Erythroblast (primary cell): ENCODE data around the gene KRTAP4-7.
"Not testable (repeated sequence)": the region's sequence is repeated elsewhere in the genome, so short reads cannot be mapped to it uniquely, and the experiment has no call there.

Source experiments
- DNase-seq, 2 experiments: peaks; one replicate each; lab custom pipeline; 2025; lab: John Stamatoyannopoulos, UW
- GATA1 ChIP-seq: IDR thresholded peaks from 2 replicates; pipeline ENCODE4 v1.6.1; 2011; ENCODE audit warnings: low read depth, mild to moderate bottlenecking, control low read depth, low read length, moderate library complexity
- POLR2A ChIP-seq: IDR thresholded peaks from 2 replicates; pipeline ENCODE4 v1.6.1; 2011; ENCODE audit warnings: mild to moderate bottlenecking, low read length

Gene KRTAP4-7

DNA sequence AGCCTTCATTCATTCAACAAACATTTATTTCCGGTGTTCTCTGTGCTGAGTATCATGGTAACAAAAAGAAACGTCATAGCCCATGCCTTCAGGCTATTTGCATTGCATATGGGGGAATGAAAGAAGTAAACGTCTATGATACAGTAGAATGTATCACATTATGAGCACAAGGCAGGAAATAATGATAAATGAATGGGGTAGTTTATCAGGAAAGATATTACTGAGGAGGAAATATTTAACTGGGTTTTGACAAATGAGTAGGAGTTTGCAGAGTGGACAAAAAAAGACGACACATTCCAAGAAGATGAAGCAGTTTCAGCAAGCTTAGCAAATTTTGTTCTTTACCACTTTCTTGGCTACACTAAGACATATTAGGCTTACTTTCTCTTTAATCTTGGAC is 1.3 kb upstream of the KRTAP4-7 start:
- TF ChIP-seq GATA1, result no peak
- TF ChIP-seq POLR2A, result no peak
- no peak for DNase-seq

DNA sequence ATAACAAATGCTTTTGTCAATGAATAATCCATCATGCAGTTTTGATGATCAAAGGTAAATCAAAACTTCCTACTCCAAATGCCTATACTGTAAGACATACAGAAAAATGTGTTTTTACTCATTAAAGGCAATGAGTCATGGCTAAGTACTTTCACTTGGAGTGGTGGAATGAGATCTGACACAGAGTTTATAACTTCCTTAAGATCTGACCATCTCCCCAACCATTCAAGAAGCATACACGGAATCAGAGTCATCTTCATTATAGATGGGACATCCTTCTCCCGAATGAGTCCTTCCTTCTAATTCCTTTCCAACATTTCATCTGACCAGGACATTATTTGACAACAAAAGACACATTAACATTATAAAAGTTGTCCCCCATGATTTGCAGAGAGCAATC is 523 bp upstream of the KRTAP4-7 start:
- not testable (repeated sequence) for DNase-seq

DNA sequence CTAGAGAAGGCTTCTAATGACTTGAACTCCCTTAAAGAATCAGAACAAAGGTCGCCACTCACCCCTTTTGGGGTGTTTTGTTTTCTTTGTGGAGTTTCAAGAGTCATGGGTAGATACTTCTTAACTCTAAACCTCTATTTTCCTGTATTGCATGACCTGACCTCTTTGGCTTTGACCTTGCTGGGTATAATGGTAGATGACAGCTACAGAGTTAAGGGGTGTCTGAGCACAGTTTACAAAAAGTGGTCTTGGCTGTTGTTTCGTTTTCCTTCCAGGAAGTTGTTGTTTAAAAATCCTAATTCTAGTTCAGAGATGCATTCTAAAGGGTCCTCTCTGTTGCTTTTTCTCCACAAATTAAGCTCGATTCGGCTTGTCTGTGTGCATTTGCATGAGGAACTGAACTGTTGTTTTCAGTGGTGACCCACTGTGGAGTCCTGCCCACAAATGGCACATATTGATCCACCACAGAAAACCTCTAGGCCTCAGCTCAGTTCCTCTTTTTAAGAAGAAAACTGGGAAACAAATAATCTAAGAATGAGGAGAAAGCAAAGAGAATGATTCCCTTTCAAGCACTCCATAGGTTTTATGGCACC is 4.9 kb downstream of the KRTAP4-7 start:
- not testable (repeated sequence) for DNase-seq

DNA sequence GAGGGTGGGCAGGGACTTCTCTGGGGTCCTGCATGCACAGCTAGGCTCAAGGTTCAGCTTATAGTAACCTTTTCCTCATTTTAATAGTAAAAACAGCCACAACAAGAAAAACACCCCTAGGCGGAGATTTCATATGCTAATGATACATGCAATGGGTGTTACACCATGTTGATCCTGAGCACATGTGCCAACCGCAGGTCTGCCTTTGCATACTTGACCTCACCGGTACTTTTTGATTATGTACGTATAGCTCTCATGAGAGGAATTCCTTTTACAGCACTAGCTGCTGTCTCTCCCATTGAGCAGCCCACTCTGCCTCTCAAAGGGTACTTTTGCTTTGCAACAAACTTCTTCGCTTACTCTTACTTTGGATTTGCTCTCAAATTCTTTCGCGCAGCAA is 12.1 kb downstream of the KRTAP4-7 start:
- TF ChIP-seq GATA1, result no peak
- TF ChIP-seq POLR2A, result no peak
- DNase-seq, result no peak

DNA sequence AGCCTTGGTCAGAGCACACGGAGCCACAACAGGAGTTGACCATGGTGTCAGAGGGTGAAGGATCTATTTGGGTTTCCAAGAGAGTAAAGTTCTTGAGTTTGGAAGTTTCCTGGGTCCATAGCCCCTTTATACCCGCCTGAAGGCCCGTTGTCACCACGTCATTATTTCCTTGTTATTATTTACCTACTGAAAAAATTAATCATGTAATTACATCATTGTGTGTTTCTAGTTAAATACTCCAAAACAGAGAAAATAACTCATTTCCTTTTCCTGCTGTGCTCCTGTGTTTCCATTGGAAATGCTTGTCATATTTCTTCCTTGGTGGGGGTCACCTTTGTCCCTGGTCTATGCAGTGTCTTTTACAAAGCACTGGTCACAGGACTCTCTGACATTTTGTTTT is 14.1 kb downstream of the KRTAP4-7 start, which contains the start of gene KRTAP4-8:
KRTAP4-8 (minus strand) TSS at position 101 of the 400 bp plus-strand sequence; CDS start at position 43, 58 bp downstream.
- no peak for DNase-seq
- TF ChIP-seq GATA1, result no peak
- no peak for TF ChIP-seq POLR2A

DNA sequence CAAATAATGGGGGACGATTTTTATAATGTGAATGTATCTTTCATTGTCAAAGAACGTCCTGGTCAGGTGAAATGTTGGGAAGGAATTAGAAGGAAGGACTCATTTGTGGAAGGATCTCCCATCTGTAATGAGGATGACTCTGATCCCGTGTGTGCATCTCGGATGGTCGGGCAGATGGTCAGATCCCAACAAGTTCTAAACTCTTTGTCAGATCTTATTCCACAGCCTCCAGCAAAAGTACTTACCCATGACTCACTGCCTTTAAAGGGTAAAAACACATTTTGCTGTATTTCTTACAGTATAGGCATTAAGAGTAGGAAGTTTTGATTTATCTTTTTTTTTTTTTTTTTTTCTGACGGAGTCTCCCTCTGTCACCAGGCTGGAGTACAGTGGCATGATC is 14.5 kb downstream of the KRTAP4-7 start:
- TF ChIP-seq POLR2A (no peak), GATA1 (no peak)
- DNase-seq, result no peak

DNA sequence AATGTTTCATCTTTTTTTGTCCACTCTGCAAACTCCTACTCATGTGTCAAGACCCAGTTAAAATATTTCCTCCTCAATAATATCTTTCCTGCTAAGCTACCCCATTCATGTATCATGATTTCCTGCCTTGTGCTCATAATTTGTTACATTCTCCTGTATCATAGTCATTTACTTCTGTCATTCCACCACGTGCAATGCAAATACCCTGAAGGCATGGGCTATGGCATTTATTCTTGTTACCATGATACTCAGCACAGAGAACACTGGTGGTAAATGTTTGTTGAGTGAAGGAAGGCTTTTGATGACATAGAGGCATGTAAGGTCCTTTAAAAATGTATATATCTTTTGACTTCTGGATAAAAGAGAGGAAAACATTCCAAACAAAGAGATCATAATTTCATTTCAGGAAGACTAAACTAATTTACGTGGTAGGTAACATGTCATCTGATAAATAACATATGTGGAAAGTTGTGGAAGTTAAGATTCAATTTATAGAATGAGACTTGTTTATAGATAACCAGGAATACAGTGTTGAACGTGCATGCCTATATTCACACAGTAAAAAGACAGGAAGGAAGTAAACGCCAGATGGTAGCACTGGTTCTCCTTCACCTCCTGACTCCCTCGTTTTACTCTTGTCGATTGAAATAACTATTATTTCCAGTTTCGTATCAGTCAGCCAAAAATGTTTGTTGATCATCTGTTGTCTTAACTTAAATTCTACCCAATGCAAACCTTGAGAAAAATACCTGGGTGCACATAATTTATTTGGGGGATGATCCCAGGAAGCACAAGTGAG is 15.9 kb downstream of the KRTAP4-7 start:
- not testable (repeated sequence) for DNase-seq

DNA sequence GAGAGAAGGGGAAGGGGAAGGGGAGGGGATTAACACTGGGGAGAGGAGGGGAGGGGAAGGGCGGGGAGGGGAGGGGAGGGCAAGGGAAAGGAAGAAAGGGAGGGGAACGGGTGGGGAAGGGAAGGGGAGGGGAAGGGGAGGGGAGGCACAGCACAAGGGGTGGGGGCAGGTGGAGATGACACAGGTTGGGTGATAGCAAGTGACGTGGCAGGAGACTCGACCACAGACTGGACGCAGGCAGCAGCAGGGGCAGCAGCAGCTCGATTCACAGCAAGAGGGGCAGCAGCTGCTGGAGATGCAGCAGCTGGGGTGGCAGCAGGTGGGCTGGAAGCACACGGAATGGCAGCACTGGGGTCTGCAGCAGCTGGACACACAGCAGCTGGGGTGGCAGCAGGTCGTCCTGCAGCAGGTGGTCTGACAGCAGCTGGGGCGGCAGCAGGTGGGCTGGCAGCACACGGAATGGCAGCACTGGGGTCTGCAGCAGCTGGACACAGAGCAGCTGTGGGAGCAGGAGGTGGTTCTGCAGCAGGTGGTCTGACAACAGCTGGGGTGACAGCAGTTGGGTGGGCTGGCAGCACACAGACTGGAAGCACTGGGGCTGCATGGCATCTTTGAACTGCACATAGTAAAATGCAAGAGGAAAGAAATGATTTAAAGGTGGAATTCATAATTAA is 17.8 kb downstream of the KRTAP4-7 start, which contains the start of gene KRTAP4-16:
KRTAP4-16 (minus strand) TSS at position 624 of the 674 bp plus-strand sequence; CDS start at position 624, 0 bp downstream.
- TF ChIP-seq POLR2A (no peak), GATA1 (no peak)
- DNase-seq, result no peak

DNA sequence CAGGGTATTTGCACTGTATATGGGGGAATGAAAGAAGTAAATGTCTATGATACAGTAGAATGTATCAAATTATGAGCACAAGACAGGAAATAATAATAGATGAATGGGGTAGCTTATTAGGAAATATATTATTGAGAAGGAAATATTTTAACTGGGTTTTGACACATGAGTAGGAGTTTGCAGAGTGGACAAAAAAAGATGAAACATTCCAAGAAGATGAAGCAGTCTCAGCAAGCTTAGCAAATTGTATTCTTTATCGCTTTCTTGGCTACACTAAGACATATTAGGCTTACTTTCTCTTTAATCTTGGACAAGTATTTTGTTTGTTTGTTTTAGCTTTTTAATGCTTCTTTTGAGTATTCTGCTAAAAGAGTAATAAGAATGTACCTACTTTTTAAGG is 19.9 kb downstream of the KRTAP4-7 start:
- no peak for DNase-seq
- no peak for TF ChIP-seq GATA1
- TF ChIP-seq POLR2A, result no peak

DNA sequence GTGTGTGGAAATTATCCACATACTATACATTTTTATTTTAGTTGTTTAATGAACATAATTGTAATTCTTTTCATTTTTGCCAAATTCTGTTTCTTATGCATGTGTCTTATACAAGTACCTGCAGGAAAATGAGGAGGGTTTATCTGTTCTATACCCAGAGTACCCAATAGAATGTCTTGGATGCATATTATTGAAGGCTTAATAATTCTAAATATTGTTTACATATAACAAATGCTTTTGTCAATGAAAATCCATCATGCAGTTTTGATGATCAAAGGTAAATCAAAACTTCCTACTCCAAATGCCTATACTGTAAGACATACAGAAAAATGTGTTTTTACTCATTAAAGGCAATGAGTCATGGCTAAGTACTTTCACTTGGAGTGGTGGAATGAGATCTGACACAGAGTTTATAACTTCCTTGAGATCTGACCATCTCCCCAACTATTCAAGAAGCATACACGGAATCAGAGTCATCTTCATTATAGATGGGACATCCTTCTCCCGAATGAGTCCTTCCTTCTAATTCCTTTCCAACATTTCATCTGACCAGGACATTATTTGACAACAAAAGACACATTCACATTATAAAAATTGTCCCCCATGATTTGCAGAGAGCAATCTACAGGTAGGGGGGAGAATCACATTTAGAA is 20.6 kb downstream of the KRTAP4-7 start:
- DNase-seq, result not testable (repeated sequence)

DNA sequence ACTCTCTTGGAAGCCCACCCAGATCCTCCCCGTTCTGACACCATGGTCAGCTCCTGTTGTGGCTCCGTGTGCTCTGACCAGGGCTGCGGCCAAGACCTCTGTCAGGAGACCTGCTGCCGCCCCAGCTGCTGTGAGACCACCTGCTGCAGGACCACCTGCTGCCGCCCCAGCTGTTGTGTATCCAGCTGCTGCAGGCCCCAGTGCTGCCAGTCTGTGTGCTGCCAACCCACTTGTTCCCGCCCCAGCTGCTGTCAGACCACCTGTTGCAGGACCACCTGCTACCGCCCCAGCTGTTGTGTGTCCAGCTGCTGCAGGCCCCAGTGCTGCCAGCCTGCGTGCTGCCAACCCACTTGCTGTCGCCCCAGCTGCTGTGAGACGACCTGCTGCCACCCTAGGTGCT is 21.4 kb downstream of the KRTAP4-7 start, which contains the start of gene KRTAP4-9:
KRTAP4-9 (plus strand) TSS at position 43 of the 400 bp plus-strand sequence; CDS start at position 43, 0 bp downstream.
- not testable (repeated sequence) for DNase-seq

DNA sequence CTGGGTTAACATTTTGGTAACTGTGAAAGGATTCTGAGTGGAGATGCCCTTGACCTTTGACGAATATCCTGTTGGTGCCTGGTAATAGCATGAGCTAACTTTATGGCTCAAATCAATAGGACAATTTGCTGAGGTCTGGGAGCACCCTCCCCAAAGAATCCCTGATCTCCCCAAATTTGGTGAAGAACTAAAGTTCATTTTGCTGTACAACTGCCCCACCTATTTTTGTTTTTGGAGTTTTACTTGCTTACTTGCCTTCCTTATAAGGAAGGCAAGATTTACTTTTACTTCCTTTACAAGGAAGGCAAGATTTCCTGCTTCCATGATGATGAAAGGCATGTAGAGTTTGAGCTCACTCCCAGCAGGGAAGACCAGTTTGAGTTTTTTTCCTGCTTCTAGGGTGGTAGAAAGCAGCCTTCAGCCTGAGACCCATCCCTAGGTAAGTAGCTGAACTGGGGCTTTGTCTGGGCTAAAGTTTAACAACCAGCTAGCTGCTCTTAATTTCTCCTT is 24.0 kb downstream of the KRTAP4-7 start:
- DNase-seq, result no peak
- TF ChIP-seq POLR2A (no peak), GATA1 (no peak)

DNA sequence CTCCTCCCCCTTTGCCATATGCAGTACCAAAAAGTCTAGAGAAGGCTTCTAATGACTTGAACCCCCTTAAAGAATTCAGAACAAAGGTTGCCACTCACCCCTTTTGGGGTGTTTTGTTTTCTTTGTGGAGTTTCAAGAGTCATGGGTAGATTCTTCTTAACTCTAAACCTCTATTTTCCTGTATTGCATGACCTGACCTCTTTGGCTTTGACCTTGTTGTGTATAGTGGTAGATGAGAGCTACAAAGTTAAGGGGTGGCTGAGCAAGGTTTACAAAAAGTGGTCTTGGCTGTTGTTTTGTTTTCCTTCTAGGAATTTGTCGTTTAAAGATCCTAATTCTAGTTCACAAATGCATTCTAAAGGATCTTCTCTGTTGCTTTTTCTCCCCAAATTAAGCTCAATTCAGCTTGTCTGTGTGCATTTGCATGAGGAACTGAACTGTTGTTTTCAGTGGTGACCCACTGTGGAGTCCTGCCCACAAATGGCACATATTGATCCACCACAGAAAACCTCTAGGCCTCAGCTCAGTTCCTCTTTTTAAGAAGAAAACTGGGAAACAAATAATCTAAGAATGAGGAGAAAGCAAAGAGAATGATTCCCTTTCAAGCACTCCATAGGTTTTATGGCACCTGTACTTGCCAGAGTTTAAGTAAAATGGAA is 24.9 kb downstream of the KRTAP4-7 start:
- not testable (repeated sequence) for DNase-seq
